ENCODE measurements around the gene CA5A.
A peak's percentile ranks its signal among the peaks of the same experiment; 100 is the strongest.

The CA5A gene

DNA sequence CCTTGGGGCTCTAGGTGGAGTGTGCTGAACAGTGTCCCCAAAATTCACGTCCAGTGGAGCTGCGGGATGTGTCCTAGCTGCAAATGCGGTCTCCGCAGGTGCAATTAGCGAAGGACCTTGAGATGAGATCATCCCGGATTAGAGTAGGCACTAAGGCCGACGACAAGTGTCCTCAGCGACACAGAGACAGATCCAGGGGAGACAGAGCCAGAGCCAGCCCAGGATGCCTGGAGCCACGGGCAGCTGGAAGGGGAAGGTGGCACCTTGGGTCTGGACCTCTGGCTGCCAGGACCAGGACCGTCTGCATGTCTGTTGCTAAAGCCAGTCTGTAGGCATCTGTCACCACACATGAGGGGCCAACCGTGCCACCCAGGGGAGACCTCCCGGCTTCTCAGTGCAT lies 91.5 kb downstream of the CA5A start:
- TF ChIP-seq, protein P1, sequence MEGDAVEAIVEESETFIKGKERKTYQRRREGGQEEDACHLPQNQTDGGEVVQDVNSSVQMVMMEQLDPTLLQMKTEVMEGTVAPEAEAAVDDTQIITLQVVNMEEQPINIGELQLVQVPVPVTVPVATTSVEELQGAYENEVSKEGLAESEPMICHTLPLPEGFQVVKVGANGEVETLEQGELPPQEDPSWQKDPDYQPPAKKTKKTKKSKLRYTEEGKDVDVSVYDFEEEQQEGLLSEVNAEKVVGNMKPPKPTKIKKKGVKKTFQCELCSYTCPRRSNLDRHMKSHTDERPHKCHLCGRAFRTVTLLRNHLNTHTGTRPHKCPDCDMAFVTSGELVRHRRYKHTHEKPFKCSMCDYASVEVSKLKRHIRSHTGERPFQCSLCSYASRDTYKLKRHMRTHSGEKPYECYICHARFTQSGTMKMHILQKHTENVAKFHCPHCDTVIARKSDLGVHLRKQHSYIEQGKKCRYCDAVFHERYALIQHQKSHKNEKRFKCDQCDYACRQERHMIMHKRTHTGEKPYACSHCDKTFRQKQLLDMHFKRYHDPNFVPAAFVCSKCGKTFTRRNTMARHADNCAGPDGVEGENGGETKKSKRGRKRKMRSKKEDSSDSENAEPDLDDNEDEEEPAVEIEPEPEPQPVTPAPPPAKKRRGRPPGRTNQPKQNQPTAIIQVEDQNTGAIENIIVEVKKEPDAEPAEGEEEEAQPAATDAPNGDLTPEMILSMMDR (IDR thresholded peaks at IDR 0.05; ENCODE audit: low read depth, low read length): no peak
- Histone ChIP-seq H3K9me3 (no peaks in the 10 kb centered on the region), H3K27me3 (no peaks in the 10 kb centered on the region), H3K36me3 (peaks cover 90% of the 10 kb centered on the region), H3K4me3 (ENCODE audit: low read depth, low read length) (0 out of 2 replicates have a peak overlapping the region, but pooled peaks have one; percentile 3), H3K4me1 (peaks cover 16% of the 10 kb centered on the region)
- DNase-seq: no peak

DNA sequence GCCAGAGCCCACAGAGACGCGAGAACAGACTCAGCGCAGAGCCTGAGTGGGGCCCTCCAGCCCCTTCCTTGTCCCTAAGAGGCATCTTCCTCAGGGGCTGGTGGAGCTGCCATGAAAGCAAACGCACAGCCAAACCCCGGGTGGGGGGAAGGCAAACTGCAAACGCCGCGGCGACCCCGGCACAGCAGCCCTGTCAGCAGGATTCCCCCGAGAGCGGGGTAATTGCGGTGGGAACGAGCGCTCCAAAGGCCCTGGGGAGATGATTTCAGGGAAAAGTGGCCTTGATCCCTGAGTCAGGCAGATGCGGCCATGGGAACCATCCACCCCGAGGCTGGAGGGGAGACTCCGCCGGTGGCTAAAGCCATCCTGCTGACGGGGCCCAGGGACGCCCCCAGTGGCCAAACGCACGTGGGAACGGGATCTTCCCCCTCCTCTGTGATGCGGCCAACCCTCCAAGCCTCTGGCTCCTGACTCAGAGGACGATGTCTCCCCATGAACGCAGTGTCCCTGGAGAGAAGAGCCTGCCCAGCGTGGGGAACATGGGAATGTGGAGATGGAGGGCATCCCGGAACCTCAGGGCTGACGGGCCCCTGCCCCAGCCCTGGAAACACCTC lies 92.1 kb downstream of the CA5A start:
- Histone ChIP-seq H3K9me3 (no peaks in the 10 kb centered on the region), H3K36me3 (peaks cover 90% of the 10 kb centered on the region), H3K27me3 (no peaks in the 10 kb centered on the region), H3K4me1 (peaks cover 16% of the 10 kb centered on the region), H3K4me3 (ENCODE audit: low read depth, low read length) (0 out of 2 replicates have a peak overlapping the region, but pooled peaks have one; percentile 3)
- DNase-seq: peak; percentile 80
- TF ChIP-seq, protein P1 (IDR thresholded peaks at IDR 0.05; ENCODE audit: low read depth, low read length): peak; percentile 54

DNA sequence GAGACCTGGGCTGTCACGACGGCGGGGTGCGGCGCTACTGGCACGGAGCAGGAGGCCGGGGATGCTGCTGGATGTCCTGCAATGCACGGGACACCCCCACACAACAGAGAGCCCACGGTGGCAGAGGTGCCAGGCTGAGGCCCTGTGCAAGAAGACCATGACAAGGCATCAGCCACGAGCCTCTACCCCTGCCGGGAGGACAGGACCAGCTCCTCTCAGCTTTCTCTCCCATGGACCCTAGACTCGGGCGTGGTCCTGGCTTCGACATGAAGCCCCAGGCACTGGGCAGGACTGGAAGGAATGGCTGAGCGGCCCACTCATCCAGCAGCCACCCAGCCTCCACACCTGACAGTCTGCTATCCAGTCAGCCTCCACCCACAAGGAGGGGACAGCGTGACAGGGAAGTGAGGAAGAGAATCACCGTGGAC lies 92.6 kb downstream of the CA5A start:
- Histone ChIP-seq H3K27me3 (no peaks in the 10 kb centered on the region), H3K9me3 (no peaks in the 10 kb centered on the region), H3K4me3 (ENCODE audit: low read depth, low read length) (no peak overlapping the region), H3K4me1 (peaks cover 16% of the 10 kb centered on the region), H3K36me3 (peaks cover 90% of the 10 kb centered on the region)
- TF ChIP-seq, protein P1 (IDR thresholded peaks at IDR 0.05; ENCODE audit: low read depth, low read length): no peak
- DNase-seq: no peak

DNA sequence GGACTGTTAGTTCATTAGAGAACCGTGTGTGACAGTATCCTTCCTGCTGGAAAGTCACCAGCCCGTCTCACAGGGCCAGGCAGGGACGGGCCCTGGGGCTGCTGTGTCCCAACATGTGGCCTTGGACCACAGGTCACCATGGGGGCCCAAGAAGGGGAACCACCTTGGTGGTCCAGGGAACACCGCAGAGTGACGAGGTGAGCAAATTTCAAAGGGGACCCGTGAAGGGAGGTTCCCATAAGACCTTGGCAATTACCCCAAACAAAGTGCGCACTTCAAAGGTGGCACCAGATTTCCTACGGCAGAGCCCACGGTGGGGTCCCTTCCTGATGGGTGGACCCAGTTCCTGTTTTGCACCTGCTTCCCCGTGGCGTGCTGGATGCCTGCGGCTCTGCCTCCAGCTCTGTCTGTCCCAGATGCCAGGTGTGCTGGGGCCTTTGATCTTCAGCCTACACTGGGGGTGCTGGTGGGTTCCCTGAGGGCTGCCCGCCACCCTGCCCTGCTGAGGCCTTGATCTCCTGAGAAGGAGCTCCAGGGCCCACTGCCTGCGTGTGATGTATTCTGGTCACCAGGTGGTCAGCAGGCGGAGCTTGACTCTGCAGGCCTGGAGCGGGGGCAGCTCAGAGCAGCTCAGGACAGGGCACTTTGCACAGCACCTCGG lies 94.0 kb downstream of the CA5A start:
- TF ChIP-seq, protein P1 (IDR thresholded peaks at IDR 0.05; ENCODE audit: low read depth, low read length): no peak
- H3K36me3 ChIP-seq: peaks cover 89% of the 10 kb centered on the region
- H3K9me3 ChIP-seq: no peaks in the 10 kb centered on the region
- H3K4me3 ChIP-seq (ENCODE audit: low read depth, low read length): no peak overlapping the region
- H3K4me1 ChIP-seq: peaks cover 16% of the 10 kb centered on the region
- DNase-seq: no peak
- H3K27me3 ChIP-seq: no peaks in the 10 kb centered on the region

DNA sequence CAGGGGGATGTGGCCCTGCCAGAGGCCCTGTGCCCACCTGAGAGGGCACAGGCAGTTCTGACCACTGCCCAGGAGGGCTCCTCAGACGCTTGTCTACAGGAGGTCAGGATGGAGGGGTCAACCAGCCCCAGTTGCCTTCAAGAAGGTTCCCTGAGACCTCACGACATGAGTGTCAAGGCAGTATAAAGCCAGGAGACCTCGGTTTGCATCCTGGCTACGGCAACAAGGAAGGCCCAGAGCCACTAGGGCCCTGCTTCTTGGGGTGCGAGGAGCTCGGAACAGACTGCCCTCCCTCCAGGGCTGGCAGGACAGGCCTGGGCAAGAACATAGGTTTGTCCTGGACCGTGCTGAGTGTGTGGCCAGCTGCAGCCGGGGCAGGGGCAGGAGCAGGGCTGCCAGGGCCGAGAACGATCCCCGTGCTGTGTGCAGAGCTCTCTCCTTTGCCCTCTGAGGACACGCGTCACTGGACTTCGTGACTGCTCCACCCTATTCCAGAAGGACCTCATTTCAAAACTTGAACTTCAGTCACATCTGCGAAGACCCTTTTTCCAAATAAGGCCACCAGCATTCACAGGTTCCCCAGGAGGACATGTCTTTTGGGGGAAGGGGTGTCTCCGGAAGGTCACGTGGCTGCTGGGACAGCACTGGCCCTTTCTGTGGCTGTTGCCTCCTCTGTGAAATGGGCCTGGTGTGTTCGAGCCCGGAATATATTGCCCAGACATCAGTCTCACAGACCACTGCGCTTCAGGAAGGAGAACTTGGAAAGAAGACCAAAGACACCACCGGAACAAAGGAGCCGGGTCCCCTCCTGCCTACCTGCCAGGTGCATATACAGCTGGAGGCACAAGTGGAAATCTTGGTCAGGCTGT lies 94.8 kb downstream of the CA5A start:
- Histone ChIP-seq H3K9me3 (no peaks in the 10 kb centered on the region), H3K4me1 (peaks cover 20% of the 10 kb centered on the region), H3K27me3 (no peaks in the 10 kb centered on the region), H3K36me3 (peaks cover 89% of the 10 kb centered on the region), H3K4me3 (ENCODE audit: low read depth, low read length) (no peak overlapping the region)
- no peak for DNase-seq
- TF ChIP-seq, protein P1 (IDR thresholded peaks at IDR 0.05; ENCODE audit: low read depth, low read length): no peak

All from BE2C (cell line).